ENCODE results near the gene PCDHA13.
A peak's percentile ranks its signal among the peaks of the same experiment; 100 is the strongest.

The PCDHA13 gene

GRCh38 chr5:140877262-140877581, 4.7 kb upstream of the PCDHA13 start:
- H3K9me3 ChIP-seq (ENCODE audit: severe bottlenecking) = peaks cover 2% of the 10 kb centered on the region
- no peak for TF ChIP-seq CTCF (IDR thresholded peaks at IDR 0.05; ENCODE audit: poor library complexity, severe bottlenecking)
- H3K36me3 ChIP-seq (ENCODE audit: low read depth) = no peaks in the 10 kb centered on the region
- H3K27me3 ChIP-seq (ENCODE audit: insufficient read depth, poor library complexity, severe bottlenecking) = peaks cover 35% of the 10 kb centered on the region
- ATAC-seq (ENCODE audit: low read depth) (no peak), DNase-seq (ENCODE audit: low spot score) (peak; percentile 66)
- H3K4me1 ChIP-seq (ENCODE audit: insufficient read depth, poor library complexity, severe bottlenecking) = no peaks in the 10 kb centered on the region
- no peak overlapping the region for H3K4me3 ChIP-seq (ENCODE audit: severe bottlenecking)
- no peak overlapping the region for H3K27ac ChIP-seq (ENCODE audit: poor library complexity, severe bottlenecking)

DNA sequence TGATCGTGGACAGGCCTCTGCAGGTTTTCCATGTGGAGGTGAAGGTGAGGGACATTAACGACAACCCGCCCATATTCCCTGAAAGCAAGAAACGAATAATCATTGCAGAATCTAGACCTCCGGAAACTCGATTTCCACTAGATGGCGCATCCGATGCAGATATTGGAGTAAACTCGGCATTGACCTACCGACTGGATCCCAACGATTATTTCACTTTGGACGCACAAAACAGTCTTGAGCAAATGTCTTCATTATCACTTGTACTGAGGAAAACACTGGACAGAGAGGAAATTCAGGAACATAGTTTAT, 621 bp downstream of the PCDHA13 start:
- no peak for ATAC-seq (ENCODE audit: low read depth)

DNA sequence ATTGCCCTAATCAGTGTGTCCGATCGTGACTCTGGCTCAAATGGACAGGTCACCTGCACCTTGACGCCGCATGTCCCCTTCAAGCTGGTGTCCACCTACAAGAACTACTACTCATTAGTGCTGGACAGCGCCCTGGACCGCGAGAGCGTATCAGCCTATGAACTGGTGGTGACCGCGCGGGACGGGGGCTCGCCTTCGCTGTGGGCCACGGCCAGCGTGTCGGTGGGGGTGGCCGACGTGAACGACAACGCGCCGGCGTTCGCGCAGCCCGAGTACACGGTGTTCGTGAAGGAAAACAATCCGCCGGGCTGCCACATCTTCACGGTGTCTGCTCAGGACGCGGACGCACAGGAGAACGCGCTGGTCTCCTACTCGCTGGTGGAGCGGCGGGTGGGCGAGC, 1.4 kb downstream of the PCDHA13 start:
- no peak overlapping the region for H3K4me3 ChIP-seq (ENCODE audit: severe bottlenecking)
- peak; percentile 60 for DNase-seq (ENCODE audit: low spot score)
- peaks cover 28% of the 10 kb centered on the region for H3K27me3 ChIP-seq (ENCODE audit: insufficient read depth, poor library complexity, severe bottlenecking)
- no peak for TF ChIP-seq CTCF (IDR thresholded peaks at IDR 0.05; ENCODE audit: poor library complexity, severe bottlenecking)
- H3K36me3 ChIP-seq (ENCODE audit: low read depth) = no peaks in the 10 kb centered on the region
- no peak overlapping the region for H3K27ac ChIP-seq (ENCODE audit: poor library complexity, severe bottlenecking)
- H3K4me1 ChIP-seq (ENCODE audit: insufficient read depth, poor library complexity, severe bottlenecking) = no peaks in the 10 kb centered on the region
- no peak for ATAC-seq (ENCODE audit: low read depth)
- no peaks in the 10 kb centered on the region for H3K9me3 ChIP-seq (ENCODE audit: severe bottlenecking)

More for the DNA sequence above, 621 bp downstream of the PCDHA13 start:
- Histone ChIP-seq H3K27ac (ENCODE audit: poor library complexity, severe bottlenecking) (no peak overlapping the region), H3K27me3 (ENCODE audit: insufficient read depth, poor library complexity, severe bottlenecking) (peaks cover 28% of the 10 kb centered on the region), H3K9me3 (ENCODE audit: severe bottlenecking) (no peaks in the 10 kb centered on the region), H3K4me3 (ENCODE audit: severe bottlenecking) (peak overlapping the region; percentile 17), H3K4me1 (ENCODE audit: insufficient read depth, poor library complexity, severe bottlenecking) (no peaks in the 10 kb centered on the region), H3K36me3 (ENCODE audit: low read depth) (no peaks in the 10 kb centered on the region)
- TF ChIP-seq CTCF (IDR thresholded peaks at IDR 0.05; ENCODE audit: poor library complexity, severe bottlenecking) = no peak
- no peak for DNase-seq (ENCODE audit: low spot score)

- ATAC-seq (ENCODE audit: low read depth) = no peak
Measured at GRCh38 chr5:140883927-140884697, 2.2 kb downstream of the PCDHA13 start.

More at GRCh38 chr5:140883927-140884697, 2.2 kb downstream of the PCDHA13 start:
- Histone ChIP-seq H3K4me3 (ENCODE audit: severe bottlenecking) (no peak overlapping the region), H3K27me3 (ENCODE audit: insufficient read depth, poor library complexity, severe bottlenecking) (peaks cover 35% of the 10 kb centered on the region), H3K9me3 (ENCODE audit: severe bottlenecking) (no peaks in the 10 kb centered on the region), H3K36me3 (ENCODE audit: low read depth) (no peaks in the 10 kb centered on the region), H3K27ac (ENCODE audit: poor library complexity, severe bottlenecking) (no peak overlapping the region), H3K4me1 (ENCODE audit: insufficient read depth, poor library complexity, severe bottlenecking) (no peaks in the 10 kb centered on the region)
- no peak for TF ChIP-seq CTCF (IDR thresholded peaks at IDR 0.05; ENCODE audit: poor library complexity, severe bottlenecking)
- peak; percentile 61 for DNase-seq (ENCODE audit: low spot score)
